Measurements from ENCODE around the gene APOC3. TPM values are rescaled to one million over a fixed set of nuclear protein-coding genes. Genes with fewer than 3 reads are reported as not detected.

The APOC3 gene
- total and polyA plus RNA-seq, 2 of the 4 experiments (the other 2 are of a cell fraction), result not detected

- TF ChIP-seq CEBPB (IDR thresholded peaks at IDR 0.05; ENCODE audit: low read depth, low read length) (no peak), FOS (IDR thresholded peaks at IDR 0.05; ENCODE audit: low read depth, low read length) (no peak)
Measured at GRCh38 chr11:116790167-116791001, 39.3 kb upstream of the APOC3 start (continued).

DNA sequence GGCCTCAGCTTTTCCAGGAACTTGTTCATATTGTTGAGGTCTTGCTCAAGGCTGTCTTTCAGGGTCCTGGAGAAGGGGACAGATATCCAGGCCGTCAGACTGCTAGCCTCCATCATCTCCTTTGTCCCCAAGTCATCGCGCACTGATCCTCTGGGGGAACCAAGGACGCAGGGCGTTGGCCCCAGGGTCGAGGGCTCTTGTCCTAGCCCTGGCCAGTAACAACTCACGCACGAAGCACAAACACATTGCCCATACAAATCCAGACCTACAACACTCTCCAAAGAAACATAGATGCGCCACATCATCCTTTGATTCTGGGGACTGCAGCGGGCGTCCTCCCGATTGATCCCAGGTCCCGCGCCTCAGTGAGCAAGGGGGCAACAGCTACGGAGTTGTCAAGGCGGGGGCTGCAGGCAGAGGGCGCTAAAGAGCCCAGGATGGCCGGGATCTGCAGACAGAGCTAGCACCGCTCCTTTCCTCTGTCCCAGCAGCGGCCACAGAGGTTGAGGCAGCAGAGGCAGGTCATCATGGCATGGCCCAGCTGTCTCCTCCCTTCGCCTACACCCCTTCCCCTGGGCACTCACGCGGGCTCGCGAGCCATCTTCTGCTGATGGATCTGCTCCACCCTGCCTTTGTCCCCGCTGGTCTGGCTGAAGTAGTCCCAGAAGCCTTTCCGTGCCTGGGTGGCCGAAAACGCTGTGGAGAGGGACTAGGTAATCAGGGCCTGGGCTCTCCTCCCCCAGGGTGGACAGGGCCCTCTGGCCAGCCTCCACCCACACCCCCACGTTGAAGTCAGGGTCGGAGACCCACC is 38.5 kb upstream of the APOC3 start:
- in situ Hi-C loops (cut with MboI; ENCODE audit: low sequenced_read_pairs), result loop anchor here (5.0 kb wide), 1 partner anchor 311 kb away; no protein-coding TSS in a partner anchor
- TF ChIP-seq, protein P1, sequence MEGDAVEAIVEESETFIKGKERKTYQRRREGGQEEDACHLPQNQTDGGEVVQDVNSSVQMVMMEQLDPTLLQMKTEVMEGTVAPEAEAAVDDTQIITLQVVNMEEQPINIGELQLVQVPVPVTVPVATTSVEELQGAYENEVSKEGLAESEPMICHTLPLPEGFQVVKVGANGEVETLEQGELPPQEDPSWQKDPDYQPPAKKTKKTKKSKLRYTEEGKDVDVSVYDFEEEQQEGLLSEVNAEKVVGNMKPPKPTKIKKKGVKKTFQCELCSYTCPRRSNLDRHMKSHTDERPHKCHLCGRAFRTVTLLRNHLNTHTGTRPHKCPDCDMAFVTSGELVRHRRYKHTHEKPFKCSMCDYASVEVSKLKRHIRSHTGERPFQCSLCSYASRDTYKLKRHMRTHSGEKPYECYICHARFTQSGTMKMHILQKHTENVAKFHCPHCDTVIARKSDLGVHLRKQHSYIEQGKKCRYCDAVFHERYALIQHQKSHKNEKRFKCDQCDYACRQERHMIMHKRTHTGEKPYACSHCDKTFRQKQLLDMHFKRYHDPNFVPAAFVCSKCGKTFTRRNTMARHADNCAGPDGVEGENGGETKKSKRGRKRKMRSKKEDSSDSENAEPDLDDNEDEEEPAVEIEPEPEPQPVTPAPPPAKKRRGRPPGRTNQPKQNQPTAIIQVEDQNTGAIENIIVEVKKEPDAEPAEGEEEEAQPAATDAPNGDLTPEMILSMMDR (conservative IDR thresholded peaks at IDR 0.05; ENCODE audit: low read depth, low read length), result peak; percentile 93
- TF ChIP-seq SMC3 (IDR thresholded peaks at IDR 0.05; ENCODE audit: low read depth, low read length), result peak; percentile 95
- no peak for TF ChIP-seq CHD1 (IDR thresholded peaks at IDR 0.05; ENCODE audit: low read depth, low read length)
- TF ChIP-seq POLR2A (IDR thresholded peaks at IDR 0.05; ENCODE audit: low read depth, low read length), result no peak
- no peak for TF ChIP-seq CEBPB (IDR thresholded peaks at IDR 0.05; ENCODE audit: low read depth, low read length)
- no peak for TF ChIP-seq RCOR1 (IDR thresholded peaks at IDR 0.05; ENCODE audit: insufficient replicate concordance, low read length)
- no peak for TF ChIP-seq MAFK (IDR thresholded peaks at IDR 0.05; ENCODE audit: low read depth, low read length)
- peak; percentile 90 for TF ChIP-seq RAD21 (IDR thresholded peaks at IDR 0.05; ENCODE audit: low read length)
- no peak for TF ChIP-seq ELK1 (IDR thresholded peaks at IDR 0.05; ENCODE audit: borderline replicate concordance, low read depth, low read length)
- no peak for TF ChIP-seq BHLHE40 (IDR thresholded peaks at IDR 0.05; ENCODE audit: low read depth, low read length)

More for the DNA sequence above, 38.5 kb upstream of the APOC3 start:
- no peak overlapping the region for H4K91ac ChIP-seq (ENCODE audit: insufficient read depth, low read depth, low read length)
- H4K8ac ChIP-seq (ENCODE audit: low read depth in 2 of 2, low read length in 2 of 2), result no peak overlapping the region
- no peak overlapping the region for H3K14ac ChIP-seq (replicated peaks; ENCODE audit: low read depth, low read length)
- peak overlapping the region; percentile 50 for H3K4ac ChIP-seq (ENCODE audit: low read depth, low read length)
- peak overlapping the region; percentile 27; the same call in 1 of the 2 replicates for H3K4me2 ChIP-seq (ENCODE audit: low read depth, low read length)
- H2AFZ ChIP-seq (replicated peaks; ENCODE audit: low read length, poor library complexity), result peak overlapping the region; percentile 88
- H2AK5ac ChIP-seq (ENCODE audit: low read depth, low read length), result no peak overlapping the region; the same call in 1 of the 2 replicates
- DNase-seq, result peak; percentile 55
- H3K9me1 ChIP-seq (ENCODE audit: insufficient read depth, low read length), result peaks cover 13% of the 10 kb centered on the region
- no peaks in the 10 kb centered on the region for H3K27me3 ChIP-seq (ENCODE audit: control insufficient read depth, insufficient read depth, low read length)
- no peak overlapping the region for H3K27ac ChIP-seq (ENCODE audit: insufficient read depth, low read length)
- H3K56ac ChIP-seq (ENCODE audit: extremely low read depth, insufficient read depth, low read length), result no peak overlapping the region
- no peaks in the 10 kb centered on the region for H3K9me3 ChIP-seq (ENCODE audit: control insufficient read depth, insufficient read depth, low read length)
- H4K5ac ChIP-seq (ENCODE audit: low read depth, low read length), result no peak overlapping the region
- dilution Hi-C loops (cut with HindIII; ENCODE audit: low sequenced_read_pairs, unreplicated experiment) (no loop called here), intact Hi-C loops (cut with micrococcal nuclease) (loop anchor here (1.0 to 5.0 kb wide), 3 partner anchors 81 to 315 kb away; partner anchors contain the start of gene SIK3)
- no peak overlapping the region for H2BK5ac ChIP-seq (ENCODE audit: low read depth, low read length, poor library complexity, severe bottlenecking)
- no peak overlapping the region for H3K4me3 ChIP-seq (ENCODE audit: insufficient read depth, low read depth, low read length)
- no peak overlapping the region for H2BK20ac ChIP-seq (ENCODE audit: low read depth, low read length)
- H3K9ac ChIP-seq (ENCODE audit: low read depth, low read length), result no peak overlapping the region
- H2AK9ac ChIP-seq (replicated peaks; ENCODE audit: low read depth, low read length, poor library complexity), result peak overlapping the region; percentile 2
- no peak overlapping the region for H2BK120ac ChIP-seq (ENCODE audit: low read depth, low read length)
- 10% methylated on average over 15 of the region's 31 CpGs; no CpG with 5 or more reads in 1 of the 2 experiments for WGBS, 2 experiments (ENCODE audit: extremely low coverage in 2 of 2, insufficient read length in 1 of 2)
- H3K79me1 ChIP-seq (ENCODE audit: low read depth in 1 of 2, low read length in 2 of 2), result peaks cover 16 to 25% of the 10 kb centered on the region in 2 experiments
- ATAC-seq (ENCODE audit: low read depth), result peak; percentile 71
- H3K23ac ChIP-seq (ENCODE audit: low read depth, low read length), result 0 out of 2 replicates have a peak overlapping the region, but pooled peaks have one; percentile 1
- BruUV-seq (replicated peaks), result no TSS peak
- H3K4me1 ChIP-seq (ENCODE audit: control insufficient read depth, insufficient read depth, low read length), result peaks cover 6% of the 10 kb centered on the region
- CTCF ChIA-PET, result interaction anchor here (0.5 to 2.3 kb wide), 18 partner anchors 8 to 431 kb away, joined by 3 to 30 read pairs (median 4); partner anchors contain the start of genes APOA4 and SIK3
- no peaks in the 10 kb centered on the region for H4K20me1 ChIP-seq (ENCODE audit: insufficient read depth, low read length)
- H2BK15ac ChIP-seq (ENCODE audit: low read depth, low read length), result no peak overlapping the region
- peaks cover 2% of the 10 kb centered on the region; the same call in 1 of the 2 replicates for H3K36me3 ChIP-seq (ENCODE audit: control insufficient read depth, insufficient read depth, low read length)
- H3K18ac ChIP-seq (ENCODE audit: low read depth, low read length), result no peak overlapping the region
- POLR2A ChIA-PET (ENCODE audit: unreplicated experiment), result interaction anchor here (0.6 kb wide), 1 partner anchor 316 kb away, joined by 20 read pairs; no protein-coding TSS in a partner anchor
